Upper lobe of left lung (tissue), 6 donors: ENCODE measurements around the gene ZFAND6. TPM values are rescaled to one million over a fixed set of nuclear protein-coding genes. Genes with fewer than 3 reads are reported as not detected.

ENCODE experiments used
- ATAC-seq, 2 donors: fragments of 200-7000 bp; cut with Tn5 transposase; one replicate each; pipeline ENCODE4 v1.9.1; 2022; ENCODE audit warnings: mild to moderate bottlenecking in 2 of 2, moderate library complexity in 2 of 2; ENCODE audit not compliant: low FRiP score in 2 of 2
- DNase-seq, 2 donors: peaks; one replicate each; pipeline ENCODE4 v3.0.0-alpha.2; 2019 to 2020
- H3K27ac ChIP-seq, 4 donors: fragments of 200-600 bp; sonication (generic); one replicate each; pipeline ENCODE4 v1.5.1; 2016 to 2019
- H3K27me3 ChIP-seq, 4 donors: fragments of 200-600 bp; sonication (generic); one replicate each; pipeline ENCODE4 v1.5.1; 2017 to 2019
- H3K36me3 ChIP-seq, 4 donors: fragments of 200-600 bp; sonication (generic); one replicate each; pipeline ENCODE4 v1.5.1; 2016 to 2019
- H3K4me1 ChIP-seq, 4 donors: fragments of 200-600 bp; sonication (generic); one replicate each; pipeline ENCODE4 v1.5.1; 2018 to 2019
- H3K4me3 ChIP-seq, 4 donors: fragments of 200-600 bp; sonication (generic); one replicate each; pipeline ENCODE4 v1.5.1; 2017 to 2019; ENCODE audit warnings: mild to moderate bottlenecking in 2 of 4, moderate library complexity in 1 of 4
- H3K9me3 ChIP-seq, 4 donors: fragments of 200-600 bp; sonication (generic); one replicate each; pipeline ENCODE4 v1.5.1; 2018 to 2019
- EP300 ChIP-seq, 4 donors: sonication (generic); formaldehyde crosslinking; IDR thresholded peaks; one replicate each; pipeline ENCODE4 v1.5.1; 2017; ENCODE audit warnings: antibody characterized with exemption in 4 of 4, control low read depth in 2 of 4
- POLR2A ChIP-seq, 4 donors: fragments of 450-650 bp; IDR thresholded peaks; one replicate each; pipeline ENCODE4 v1.5.1; 2016 to 2017; ENCODE audit warnings: antibody characterized with exemption in 4 of 4, mild to moderate bottlenecking in 2 of 4
- POLR2AphosphoS5 ChIP-seq, 2 donors: sonication (generic); formaldehyde crosslinking; IDR thresholded peaks; one replicate each; pipeline ENCODE4 v1.5.1; 2017; ENCODE audit warnings: antibody characterized with exemption in 2 of 2
- WGBS, 2 donors: methylation state at CpG; one replicate each; pipeline ENCODE4 v1.1.5; 2017 to 2018; 5-methylcytosine and 5-hydroxymethylcytosine counted together
- total RNA-seq, 6 donors: library from RNA; depleted of rRNA in 4 of 6; stranded (reverse); fragments of >200 nt in 4 of 6; gene quantifications; one replicate each; pipeline versions ENCODE4 v1.1.0 to v1.2.1, GENCODE V29; 2016 to 2021
- TF ChIP-seq, protein P1 (sequence below), 6 experiments: fragments of 450-650 bp in 4 of 6; fragments of 200-600 bp in 2 of 6; sonication (generic) in 2 of 6; IDR thresholded peaks; one replicate each; pipeline ENCODE4 v1.5.1; 2016 to 2019; ENCODE audit warnings: antibody characterized with exemption in 6 of 6
- donor health status: DM: no; HTN: no; CAD: no; lungs with moderate emphysema.
- donor health status: DM: no; HTN: yes; CAD: no; lungs with severe emphysema.

The ZFAND6 gene
- total RNA-seq, 6 donors from 2014 or later = 36.7 to 151 (median 70.5) TPM

DNA sequence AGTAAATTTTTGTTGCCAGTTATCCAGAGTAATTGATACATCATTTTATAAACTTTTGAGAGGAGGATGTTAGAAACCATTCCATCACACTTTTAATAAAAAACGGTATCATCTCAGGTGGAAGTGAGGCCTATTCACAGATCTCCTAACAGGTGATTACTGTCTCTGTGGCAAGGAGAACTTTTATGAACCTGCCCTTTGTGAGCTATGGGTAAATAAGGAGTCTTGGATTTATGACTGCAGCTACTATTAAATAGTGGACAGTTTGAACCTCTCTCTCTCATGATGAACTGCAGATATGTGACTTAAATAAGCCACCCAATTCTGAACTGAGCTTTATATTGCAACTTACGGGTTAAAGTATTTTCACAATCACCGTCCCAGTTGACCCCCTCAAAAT lies 45.7 kb downstream of the ZFAND6 start:
- Histone ChIP-seq H3K36me3 (no peaks in the 10 kb centered on the region), H3K4me1 (peaks cover 0 to 23% (median 12%) of the 10 kb centered on the region in 4 donors), H3K27me3 (no peaks in the 10 kb centered on the region), H3K4me3 (no peak overlapping the region), H3K9me3 (no peaks in the 10 kb centered on the region), H3K27ac (no peak overlapping the region)
- WGBS, 2 donors = 85 to 89% methylated on average over 3 of the region's 3 CpGs
- no peak for DNase-seq
- no peak for ATAC-seq
- TF ChIP-seq POLR2A (IDR thresholded peaks at IDR 0.05) = no peak

DNA sequence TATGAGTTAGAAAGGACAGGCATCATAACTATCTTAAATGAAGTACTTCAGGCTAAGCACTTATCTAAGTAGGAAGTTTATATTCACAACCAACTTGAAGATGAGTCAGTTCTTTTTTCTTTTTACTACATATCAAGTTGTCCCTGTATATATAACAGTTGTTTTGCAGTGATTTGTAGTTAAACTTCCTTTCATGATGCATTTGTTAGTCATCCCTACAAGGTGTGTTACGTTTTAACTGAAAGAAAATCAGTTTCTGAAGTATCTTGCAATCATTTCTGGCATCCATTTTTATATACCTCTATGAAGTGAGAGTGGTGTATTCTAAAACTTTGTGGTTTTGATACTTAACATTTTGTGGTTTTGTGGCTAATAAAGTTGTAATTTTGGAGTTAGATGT lies 46.1 kb downstream of the ZFAND6 start:
- Histone ChIP-seq H3K36me3 (no peaks in the 10 kb centered on the region), H3K4me1 (peaks cover 0 to 23% (median 12%) of the 10 kb centered on the region in 4 donors), H3K9me3 (no peaks in the 10 kb centered on the region), H3K27ac (no peak overlapping the region), H3K4me3 (no peak overlapping the region), H3K27me3 (no peaks in the 10 kb centered on the region)
- DNase-seq (no peak), ATAC-seq (no peak)
- no peak for TF ChIP-seq POLR2A (IDR thresholded peaks at IDR 0.05)
- no peak for TF ChIP-seq EP300 (IDR thresholded peaks at IDR 0.05)
- no peak for TF ChIP-seq POLR2AphosphoS5 (IDR thresholded peaks at IDR 0.05)
- TF ChIP-seq, protein P1, sequence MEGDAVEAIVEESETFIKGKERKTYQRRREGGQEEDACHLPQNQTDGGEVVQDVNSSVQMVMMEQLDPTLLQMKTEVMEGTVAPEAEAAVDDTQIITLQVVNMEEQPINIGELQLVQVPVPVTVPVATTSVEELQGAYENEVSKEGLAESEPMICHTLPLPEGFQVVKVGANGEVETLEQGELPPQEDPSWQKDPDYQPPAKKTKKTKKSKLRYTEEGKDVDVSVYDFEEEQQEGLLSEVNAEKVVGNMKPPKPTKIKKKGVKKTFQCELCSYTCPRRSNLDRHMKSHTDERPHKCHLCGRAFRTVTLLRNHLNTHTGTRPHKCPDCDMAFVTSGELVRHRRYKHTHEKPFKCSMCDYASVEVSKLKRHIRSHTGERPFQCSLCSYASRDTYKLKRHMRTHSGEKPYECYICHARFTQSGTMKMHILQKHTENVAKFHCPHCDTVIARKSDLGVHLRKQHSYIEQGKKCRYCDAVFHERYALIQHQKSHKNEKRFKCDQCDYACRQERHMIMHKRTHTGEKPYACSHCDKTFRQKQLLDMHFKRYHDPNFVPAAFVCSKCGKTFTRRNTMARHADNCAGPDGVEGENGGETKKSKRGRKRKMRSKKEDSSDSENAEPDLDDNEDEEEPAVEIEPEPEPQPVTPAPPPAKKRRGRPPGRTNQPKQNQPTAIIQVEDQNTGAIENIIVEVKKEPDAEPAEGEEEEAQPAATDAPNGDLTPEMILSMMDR (IDR thresholded peaks at IDR 0.05) = no peak
- WGBS, 2 donors = 65 to 70% methylated on average over 1 of the region's 1 CpG

DNA sequence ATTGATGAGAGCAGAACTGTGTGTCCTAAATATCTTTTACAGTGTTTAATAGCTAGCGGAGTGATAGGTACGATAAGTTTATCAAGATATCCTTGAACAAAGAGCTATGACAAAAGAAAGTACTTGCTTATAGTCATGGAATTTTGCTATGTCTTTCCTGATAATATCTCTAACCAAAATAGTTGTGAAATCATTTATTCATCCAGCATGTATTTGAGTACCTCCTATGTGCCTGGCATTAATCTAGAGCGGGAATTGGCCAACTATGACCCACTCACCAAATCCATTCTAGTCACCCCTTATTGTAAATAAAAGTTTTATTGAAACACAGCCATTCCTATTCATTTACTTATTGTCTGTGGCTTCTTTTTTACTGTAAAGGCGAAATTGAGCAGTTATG lies 46.6 kb downstream of the ZFAND6 start:
- H3K27ac ChIP-seq = no peak overlapping the region
- DNase-seq (no peak), ATAC-seq (no peak)
- peaks cover 0 to 23% (median 12%) of the 10 kb centered on the region in 4 donors for H3K4me1 ChIP-seq
- TF ChIP-seq EP300 (IDR thresholded peaks at IDR 0.05) (no peak), POLR2A (IDR thresholded peaks at IDR 0.05) (no peak), POLR2AphosphoS5 (IDR thresholded peaks at IDR 0.05) (no peak)
- TF ChIP-seq, protein P1 (IDR thresholded peaks at IDR 0.05) = no peak
- no peak overlapping the region for H3K4me3 ChIP-seq
- no peaks in the 10 kb centered on the region for H3K9me3 ChIP-seq
- WGBS, 2 donors = 96% methylated on average over 4 of the region's 4 CpGs
- no peaks in the 10 kb centered on the region for H3K27me3 ChIP-seq
- H3K36me3 ChIP-seq = no peaks in the 10 kb centered on the region

DNA sequence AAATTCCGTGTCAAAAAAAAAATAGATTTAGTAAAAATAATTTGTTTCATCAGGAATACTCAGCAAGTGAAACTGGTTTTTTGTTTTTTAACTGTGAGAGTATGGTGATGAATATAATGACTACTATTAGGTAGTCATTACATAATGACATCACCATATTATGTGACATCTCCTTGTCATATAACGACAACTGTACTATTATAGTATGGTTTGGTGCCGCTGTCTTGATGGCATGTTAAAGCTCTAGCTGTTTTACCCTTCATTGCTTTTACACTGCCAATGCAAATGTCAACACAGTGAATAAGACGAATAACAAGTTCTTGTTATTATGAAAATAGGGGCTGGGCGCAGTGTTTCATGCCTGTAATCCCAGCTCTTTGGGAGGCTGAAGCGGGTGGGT lies 47.7 kb downstream of the ZFAND6 start:
- DNase-seq (no peak), ATAC-seq (no peak)
- H3K36me3 ChIP-seq = no peaks in the 10 kb centered on the region
- H3K4me1 ChIP-seq = peaks cover 0 to 23% (median 12%) of the 10 kb centered on the region in 4 donors
- no peak overlapping the region for H3K4me3 ChIP-seq
- H3K27me3 ChIP-seq = no peaks in the 10 kb centered on the region
- WGBS, 2 donors = 93 to 94% methylated on average over 6 of the region's 6 CpGs
- TF ChIP-seq POLR2AphosphoS5 (IDR thresholded peaks at IDR 0.05) = no peak
- no peak overlapping the region for H3K27ac ChIP-seq
- no peaks in the 10 kb centered on the region for H3K9me3 ChIP-seq

DNA sequence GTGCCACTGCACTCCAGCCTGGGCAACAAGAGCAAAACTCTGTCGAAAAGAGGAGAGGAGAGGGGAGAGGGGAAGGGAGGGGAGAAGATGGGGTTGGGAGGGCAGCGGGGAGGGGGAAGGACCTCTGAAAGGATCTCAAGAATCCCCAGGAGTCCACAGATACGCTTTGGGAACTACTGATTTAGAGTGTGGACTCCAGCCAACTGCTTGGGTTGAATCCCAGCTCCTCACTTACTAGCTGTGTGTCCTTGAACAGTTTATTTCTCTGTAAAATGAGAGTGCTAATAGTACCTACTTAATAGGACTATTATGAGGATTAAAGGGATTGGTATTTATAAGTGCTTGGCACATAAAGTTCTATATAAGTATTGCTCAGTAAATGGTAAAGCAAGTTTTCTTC lies 48.3 kb downstream of the ZFAND6 start:
- DNase-seq = no peak
- 55 to 67% methylated on average over 2 of the region's 3 CpGs for WGBS, 2 donors

GRCh38 chr15:80109388-80109787 lies 49.9 kb downstream of the ZFAND6 start:
- peaks cover 8 to 27% (median 15%) of the 10 kb centered on the region in 4 donors for H3K4me1 ChIP-seq
- no peak for ATAC-seq
- TF ChIP-seq POLR2AphosphoS5 (IDR thresholded peaks at IDR 0.05) (no peak), EP300 (IDR thresholded peaks at IDR 0.05) (no peak), POLR2A (IDR thresholded peaks at IDR 0.05) (no peak)
- TF ChIP-seq, protein P1 (IDR thresholded peaks at IDR 0.05) = no peak
- H3K36me3 ChIP-seq = no peaks in the 10 kb centered on the region
- no peaks in the 10 kb centered on the region for H3K9me3 ChIP-seq
- 81 to 92% methylated on average over 3 of the region's 3 CpGs for WGBS, 2 donors
- no peak overlapping the region for H3K27ac ChIP-seq
- H3K4me3 ChIP-seq = no peak overlapping the region
- no peaks in the 10 kb centered on the region for H3K27me3 ChIP-seq
- no peak for DNase-seq

More for the DNA sequence above, 48.3 kb downstream of the ZFAND6 start:
- no peaks in the 10 kb centered on the region for H3K9me3 ChIP-seq
- no peak overlapping the region for H3K27ac ChIP-seq
- peaks cover 0 to 23% (median 12%) of the 10 kb centered on the region in 4 donors for H3K4me1 ChIP-seq
- H3K27me3 ChIP-seq = no peaks in the 10 kb centered on the region
- ATAC-seq = no peak
- TF ChIP-seq POLR2A (IDR thresholded peaks at IDR 0.05) (no peak), EP300 (IDR thresholded peaks at IDR 0.05) (no peak), POLR2AphosphoS5 (IDR thresholded peaks at IDR 0.05) (no peak)
- TF ChIP-seq, protein P1 (IDR thresholded peaks at IDR 0.05) = no peak
- no peak overlapping the region for H3K4me3 ChIP-seq
- no peaks in the 10 kb centered on the region for H3K36me3 ChIP-seq
